ENCODE data around the gene WBP1L.
"Not testable (repeated sequence)": the region's sequence is repeated elsewhere in the genome, so short reads cannot be mapped to it uniquely, and the experiment has no call there.

WBP1L gene

DNA sequence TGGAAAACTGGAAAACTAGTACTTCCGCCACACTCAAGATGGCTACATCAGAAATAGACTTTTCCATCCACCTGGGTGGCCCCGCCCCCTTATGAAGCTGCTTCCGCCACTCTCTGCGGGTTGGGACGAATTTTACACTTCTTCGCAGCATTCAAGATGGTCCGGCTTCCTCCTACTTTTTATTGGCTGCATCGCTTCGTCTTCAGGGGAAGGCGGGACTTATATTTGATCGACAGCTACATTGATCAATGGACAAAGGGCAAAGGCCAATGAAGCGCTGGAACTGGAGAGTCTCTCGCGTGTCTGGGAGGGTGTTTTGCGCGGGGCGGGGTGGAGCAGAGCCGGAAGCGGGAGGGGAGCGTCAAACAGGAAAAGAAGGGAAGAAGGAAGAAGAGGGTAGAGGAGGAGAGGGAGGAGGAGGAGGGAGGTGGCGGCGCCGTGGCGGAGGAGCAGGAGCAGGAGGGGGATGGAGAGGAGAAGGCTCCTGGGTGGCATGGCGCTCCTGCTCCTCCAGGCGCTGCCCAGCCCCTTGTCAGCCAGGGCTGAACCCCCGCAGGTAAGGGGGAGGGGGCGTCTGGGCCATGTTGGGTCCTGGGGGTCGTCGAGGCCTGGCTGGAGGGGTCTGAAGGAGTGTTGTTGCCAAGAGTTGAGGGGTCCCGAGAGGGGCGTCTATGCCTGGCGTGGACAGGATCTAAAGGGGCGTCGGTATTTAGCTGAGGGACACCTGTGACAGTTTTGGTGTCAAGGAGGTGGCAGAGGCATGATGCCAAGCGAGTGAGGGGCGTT, at the start of gene WBP1L:
TSS of gene WBP1L (plus strand) at position 361 of the 786 bp plus-strand sequence. CDS start at position 467, 106 bp downstream.
- DNase-seq (ENCODE audit: low read depth), result peak; percentile 85

DNA sequence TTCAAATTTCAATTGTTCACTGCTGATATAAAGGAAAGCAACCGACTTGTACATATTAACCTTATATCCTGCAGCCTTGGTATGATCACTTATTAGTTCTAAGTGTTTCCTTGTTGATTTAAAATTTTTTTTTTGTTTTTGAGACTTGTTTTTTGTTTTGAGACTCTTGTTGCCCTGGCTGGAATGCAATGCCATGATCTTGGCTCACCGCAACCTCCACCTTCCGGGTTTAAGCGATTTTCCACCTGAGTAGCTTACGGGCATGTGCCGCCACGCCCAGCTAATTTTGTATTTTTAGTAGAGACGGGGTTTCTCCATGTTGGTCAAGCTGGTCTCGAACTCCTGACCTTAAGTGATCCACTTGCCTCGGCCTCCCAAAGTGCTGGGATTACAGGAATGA, 48.3 kb upstream of the WBP1L start:
- not testable (repeated sequence) for DNase-seq (ENCODE audit: low read depth)

DNA sequence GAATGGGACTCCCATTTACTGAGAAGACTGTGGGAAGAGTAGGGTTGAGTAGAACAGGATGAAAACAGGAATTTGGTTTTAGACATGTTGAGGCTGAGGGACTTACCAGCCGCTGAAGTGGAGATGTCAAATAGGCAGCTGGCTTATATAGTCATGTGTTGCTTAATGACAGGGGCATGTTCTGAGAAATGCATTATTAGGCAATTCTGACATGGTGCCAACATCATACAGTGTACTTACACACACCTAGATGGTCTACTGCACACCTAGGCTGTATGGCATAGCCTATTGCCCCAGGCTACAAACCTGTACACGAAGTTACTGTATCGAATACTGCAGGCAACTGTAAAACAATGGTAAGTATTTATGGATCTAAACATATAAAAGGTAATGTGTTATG, 47.0 kb upstream of the WBP1L start:
- DNase-seq (ENCODE audit: low read depth), result no peak

DNA sequence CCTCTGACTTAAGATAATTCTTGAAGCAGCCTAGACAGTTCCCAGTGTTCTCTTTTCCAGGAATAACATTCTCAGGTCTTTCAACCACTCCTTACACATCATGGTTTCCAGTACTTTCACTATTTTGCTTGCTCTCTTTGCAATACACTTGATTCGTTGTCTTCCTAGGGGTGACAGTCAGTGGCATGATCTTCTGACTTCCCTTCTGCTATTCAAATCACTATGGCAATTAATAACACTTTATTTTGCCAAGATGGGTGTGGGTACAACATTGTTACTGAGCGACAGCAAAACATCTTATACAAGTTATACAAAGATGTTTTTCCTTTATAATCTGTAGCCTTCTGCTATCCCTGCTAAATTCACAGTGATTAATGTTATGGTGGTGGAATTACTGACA, 44.9 kb upstream of the WBP1L start:
- no peak for DNase-seq (ENCODE audit: low read depth)

DNA sequence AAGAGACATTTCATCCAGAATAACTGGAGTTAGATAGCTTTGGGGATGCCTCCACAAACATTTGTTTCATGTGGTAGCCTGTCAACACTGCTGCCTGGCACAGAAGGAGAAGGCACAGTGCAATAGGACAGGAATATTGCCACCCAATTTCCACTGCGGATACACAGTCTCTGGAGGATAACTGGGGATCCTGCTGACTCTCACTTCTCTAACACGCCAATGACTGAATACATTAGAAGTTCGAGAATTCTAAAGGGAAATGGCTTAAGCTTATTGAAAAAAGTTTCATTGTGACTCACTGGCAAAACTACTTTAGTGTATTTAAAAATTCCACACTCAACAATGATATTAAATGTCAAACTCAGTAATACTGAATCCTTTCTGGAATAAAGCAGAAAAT, 42.5 kb upstream of the WBP1L start:
- no peak for DNase-seq (ENCODE audit: low read depth)

DNA sequence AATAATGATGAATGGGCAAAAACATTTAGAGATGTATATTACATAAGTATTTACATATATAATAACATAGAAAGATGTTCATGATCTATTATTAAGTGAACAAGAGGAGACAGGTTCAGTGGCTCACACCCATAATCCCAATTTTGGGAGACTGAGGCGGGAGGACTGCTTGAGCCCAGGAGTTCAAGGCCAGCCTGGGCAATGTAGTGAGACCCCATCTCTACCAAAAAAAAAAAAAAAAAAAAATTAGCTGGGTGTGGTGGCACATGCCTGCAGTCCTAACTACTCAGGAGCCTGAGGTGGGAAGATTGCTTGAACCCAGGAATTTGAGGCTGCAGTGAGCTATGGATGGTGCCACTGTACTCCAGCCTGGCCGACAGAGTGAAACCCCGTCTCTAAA, 42.0 kb upstream of the WBP1L start:
- DNase-seq (ENCODE audit: low read depth), result no peak

DNA sequence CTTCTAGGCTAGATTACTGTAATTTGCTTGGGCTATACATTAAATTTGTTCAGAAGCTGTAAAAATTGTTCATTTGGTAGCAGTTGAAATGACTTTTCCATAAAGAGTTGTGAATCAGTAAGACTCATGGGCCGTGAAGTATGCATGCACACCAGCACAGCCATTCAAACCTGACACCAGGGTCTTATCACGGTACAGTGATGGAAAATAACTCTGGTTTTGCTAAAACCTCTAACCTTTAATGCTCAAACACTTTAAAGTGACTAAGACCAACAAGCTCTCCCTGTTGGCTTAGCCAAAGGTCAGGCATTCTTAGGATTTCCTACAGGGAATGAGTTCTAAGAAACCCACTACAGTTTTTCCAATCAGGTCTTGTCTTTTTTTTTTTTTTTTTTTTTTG, 41.0 kb upstream of the WBP1L start:
- DNase-seq (ENCODE audit: low read depth), result no peak

DNA sequence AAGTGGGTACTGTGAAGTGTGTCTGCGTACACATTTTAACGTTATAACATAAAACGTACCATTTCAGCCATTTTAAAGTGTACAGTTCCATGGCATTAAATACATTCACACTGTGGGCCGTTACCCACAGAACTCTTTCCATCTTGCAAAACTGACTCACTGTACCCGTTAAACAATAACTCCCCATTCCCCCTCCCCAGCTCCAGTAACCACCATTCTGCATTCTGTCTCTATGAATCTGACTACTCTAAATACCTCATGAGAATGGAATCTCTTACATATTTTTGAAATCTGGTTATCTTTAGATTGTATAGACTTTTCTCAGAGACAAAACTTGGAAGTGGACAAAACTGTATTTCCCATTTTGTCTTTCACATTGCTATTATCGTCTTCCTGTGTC, 38.8 kb upstream of the WBP1L start:
- no peak for DNase-seq (ENCODE audit: low read depth)

DNA sequence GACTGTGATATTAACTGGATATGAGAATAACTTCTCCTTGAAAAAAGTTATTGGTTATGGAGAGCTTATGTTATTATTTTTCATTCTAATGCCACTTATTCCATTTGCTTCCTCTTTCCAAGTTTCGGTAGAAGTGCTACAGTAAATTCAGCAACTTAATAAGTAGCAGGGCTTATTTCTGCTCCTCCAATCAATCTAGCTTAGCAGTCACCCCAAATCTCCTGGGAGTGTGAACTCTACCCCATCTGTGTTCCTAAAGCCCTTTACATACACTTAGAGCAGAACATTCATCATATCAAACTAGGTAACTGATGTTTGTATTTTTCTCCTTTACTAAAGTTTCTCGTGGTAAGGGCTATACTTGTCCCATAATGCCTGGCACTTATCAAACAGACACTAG, 38.2 kb upstream of the WBP1L start:
- no peak for DNase-seq (ENCODE audit: low read depth)

DNA sequence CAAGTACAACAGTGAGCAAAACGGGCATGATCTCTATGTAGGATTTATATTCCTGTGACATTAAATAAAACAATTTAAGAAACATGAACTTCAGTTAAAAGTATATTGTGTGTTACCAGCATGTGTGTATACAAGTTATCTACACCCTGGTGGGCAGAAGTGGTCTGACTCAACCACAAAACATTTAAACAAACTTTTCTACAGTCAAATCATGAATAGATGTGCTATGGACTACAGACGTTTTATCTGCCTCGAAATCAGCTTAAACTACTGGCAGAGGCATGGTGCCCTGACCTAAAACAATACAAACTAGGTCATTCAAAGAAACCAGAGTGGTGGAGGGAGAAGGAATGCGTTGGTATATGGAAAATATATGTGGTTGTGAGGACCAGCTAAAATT, 33.1 kb upstream of the WBP1L start:
- no peak for DNase-seq (ENCODE audit: low read depth)

DNA sequence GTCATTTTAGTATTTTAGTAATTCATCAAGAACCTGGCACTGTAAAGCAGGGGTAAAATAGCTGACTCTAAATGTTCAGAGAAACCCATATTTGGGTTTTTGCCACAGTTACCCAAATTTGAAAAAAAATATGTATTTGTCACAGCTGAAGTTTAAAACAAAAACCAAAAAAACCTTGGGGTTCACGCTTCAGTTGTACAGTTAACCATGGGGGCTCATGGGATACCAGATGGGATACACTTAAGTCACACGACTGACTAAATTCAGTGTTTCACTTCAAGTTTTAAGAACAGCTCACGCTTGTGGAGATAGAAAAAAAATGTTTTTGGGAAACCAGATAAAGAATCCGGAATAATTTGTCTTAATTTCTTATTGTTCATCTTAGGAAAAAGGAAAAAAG, 31.7 kb upstream of the WBP1L start:
- no peak for DNase-seq (ENCODE audit: low read depth)

DNA sequence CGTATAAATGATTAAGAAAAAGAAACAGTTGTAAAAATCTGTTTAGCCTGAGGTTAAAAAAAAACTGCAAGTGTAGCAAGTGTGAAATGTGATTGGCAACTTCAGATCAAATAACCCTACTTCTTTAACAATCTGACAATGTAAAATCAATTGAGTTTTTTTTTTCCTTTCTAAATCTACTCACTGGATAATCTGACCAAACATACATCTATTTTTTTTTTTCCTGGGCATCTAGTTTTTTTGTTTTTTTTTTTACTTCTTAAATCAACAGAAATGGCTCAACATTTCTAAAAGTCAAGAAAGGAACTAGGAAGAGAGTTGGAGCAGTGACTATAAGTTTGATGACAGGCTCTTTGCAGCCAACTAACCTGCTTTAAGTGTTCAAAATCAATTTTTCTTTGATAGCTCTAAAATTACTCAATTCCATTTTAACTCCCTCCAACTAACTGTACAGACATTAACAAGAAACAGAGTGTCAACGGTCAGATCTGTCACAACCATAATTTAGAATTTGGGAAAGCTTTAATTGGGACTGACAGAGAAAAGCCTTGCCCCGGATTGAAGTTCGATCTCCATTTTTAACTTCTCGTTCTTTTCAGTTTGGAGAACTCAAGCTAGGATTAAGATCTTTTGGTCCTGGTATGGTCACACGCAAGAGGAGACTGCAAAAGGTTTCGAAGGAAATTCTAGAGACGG, 30.8 kb upstream of the WBP1L start:
- no peak for DNase-seq (ENCODE audit: low read depth)

DNA sequence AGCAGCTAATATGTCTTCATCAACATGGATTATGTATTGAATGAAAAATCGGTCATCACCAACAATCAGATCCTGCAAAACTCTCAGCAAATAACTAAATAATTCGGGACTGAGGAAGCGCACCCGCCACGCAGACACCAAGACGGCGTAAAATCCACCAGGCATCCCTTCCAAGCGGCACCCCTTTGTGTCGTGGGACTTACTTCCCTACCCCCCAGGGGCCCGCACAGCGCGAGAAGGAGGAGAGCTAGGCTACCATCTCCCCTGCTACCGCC, 30.3 kb upstream of the WBP1L start:
- no peak for DNase-seq (ENCODE audit: low read depth)

DNA sequence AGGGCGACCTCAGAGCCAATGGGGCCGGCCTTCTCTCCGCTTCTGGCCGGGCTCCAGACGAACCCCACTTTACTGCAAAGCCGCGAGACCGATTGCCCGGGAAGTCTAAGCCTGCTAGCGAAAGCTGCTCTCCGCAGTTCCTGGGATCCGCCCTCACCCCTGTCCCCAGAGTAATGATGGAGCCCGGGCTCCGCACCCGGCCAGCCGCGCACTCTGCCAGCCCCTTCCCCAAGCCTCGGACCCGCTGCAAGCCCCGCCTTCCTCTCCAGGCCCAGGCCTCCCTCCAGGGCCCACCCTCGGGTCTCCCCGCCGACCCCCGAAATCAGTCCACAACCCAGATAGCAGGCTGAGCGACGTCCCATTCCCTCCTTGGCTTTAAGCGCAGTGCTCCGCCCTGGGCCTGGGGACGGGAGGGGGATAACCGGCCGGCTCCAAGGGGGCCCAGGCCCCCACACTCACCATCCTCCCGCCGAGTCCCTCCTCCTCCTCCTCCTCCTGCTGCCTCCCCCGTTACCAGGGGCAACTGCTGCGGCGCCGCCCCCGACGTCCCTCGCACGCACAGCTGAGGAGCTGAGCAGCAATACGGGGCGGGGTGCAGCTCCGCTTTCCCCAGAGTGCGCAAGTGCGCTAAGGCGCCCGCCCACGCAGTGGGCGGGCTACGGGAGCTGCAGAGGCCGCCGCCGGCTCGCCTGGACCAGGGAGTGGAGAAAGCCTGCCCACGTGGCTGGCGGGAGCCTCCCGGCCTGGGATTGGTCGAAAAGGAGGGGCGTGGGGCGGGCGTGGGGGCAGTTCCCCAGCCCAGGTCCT, 29.7 kb upstream of the WBP1L start, which contains the start of gene ARL3:
TSS of gene ARL3 (minus strand) at position 584 of the 807 bp plus-strand sequence. CDS start at position 462, 122 bp downstream.
- peak; percentile 93 for DNase-seq (ENCODE audit: low read depth)

DNA sequence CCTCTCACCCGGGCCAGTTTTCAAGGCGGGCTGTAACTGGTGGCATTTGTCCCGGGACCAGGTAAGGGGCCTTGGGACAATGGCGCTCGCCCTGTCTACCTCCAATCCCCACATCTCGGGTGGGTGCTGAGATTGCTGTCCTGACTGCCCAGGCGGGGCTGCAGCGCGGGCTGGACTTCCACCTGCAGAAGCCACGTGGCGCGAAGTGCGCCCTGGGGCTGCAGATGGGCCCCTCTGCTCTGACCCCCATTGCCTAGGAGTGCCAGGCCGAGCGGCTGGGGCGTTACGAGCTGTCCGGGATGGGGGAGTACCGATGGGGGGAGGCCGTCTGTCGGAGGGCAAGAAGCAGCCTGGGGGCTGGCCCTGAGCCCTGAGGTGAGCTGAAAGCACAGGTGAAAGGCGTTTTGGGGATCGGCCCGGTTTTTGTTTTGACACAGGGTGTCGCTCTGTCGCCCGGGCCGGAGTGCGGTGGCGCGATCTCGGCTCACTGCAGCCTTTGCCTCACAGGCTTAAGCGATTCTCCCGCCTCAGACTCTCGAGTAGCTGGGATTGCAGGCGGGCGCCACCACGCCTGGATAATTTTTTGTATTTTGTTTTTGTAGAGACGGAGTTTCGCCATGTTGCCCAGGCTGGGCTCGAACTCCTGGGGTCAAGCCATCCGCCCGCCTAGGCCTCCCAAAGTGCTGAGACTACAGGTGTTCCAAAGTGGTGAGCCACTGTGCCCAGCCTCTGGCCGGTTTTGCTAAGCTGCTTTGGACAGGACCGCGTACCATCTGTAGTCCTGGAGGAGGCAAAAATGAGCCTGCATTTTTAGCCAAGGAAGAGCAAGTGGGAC, 28.9 kb upstream of the WBP1L start, which contains the start of gene SFXN2:
TSS of gene SFXN2 (plus strand) at position 16 of the 835 bp plus-strand sequence. CDS start 12,001 bp downstream, outside the sequence.
- no peak for DNase-seq (ENCODE audit: low read depth)

DNA sequence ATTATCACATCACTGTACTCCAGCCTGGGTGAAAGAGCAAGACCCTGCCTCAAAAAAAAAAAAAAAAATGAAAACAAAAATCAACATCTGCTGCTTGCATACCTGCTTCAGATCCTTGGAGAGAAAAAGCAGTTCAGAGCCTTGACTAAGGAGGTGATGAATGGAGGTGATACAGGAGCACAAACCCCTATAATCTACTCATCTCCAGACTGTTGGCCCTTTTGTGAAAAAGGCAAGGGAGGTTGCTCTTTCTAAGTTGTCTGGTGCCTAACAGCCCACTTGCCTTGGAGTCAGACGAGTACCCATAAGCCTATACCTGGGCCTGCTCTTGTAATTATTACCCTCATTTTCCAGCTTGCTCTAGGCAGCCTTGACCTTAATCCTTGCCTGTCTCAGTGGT, 27.9 kb upstream of the WBP1L start:
- no peak for DNase-seq (ENCODE audit: low read depth)

DNA sequence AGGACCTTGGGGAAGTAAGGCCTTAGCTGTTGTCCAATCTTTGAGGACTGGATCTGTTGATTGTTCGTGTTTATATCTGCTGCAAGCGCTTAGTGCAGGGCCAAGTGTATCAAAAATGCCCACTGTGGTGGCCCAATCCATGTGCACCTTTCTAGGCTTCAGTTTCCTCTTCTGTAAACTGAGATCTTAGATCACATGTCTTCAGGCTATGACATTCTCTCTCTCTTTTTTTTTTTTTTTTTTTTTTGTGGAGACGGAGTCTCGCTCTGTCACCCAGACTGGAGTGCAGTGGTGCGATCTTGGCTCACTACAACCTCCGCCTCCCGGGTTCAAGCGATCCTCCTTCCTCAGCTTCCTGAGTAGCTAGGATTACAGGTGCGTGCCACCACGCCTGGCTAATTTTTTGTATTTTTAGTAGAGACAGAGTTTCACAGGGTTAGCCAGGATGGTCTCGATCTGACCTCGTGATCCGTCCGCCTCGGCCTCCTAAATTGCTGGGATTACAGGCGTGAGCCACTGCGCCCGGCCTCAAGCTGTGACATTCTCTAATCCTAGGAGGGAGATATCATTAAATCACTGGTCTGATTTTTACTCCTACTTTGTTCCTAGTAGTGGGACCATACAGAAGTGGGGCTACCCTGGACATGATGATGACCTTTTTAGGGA, 26.7 kb upstream of the WBP1L start:
- DNase-seq (ENCODE audit: low read depth), result not testable (repeated sequence)

DNA sequence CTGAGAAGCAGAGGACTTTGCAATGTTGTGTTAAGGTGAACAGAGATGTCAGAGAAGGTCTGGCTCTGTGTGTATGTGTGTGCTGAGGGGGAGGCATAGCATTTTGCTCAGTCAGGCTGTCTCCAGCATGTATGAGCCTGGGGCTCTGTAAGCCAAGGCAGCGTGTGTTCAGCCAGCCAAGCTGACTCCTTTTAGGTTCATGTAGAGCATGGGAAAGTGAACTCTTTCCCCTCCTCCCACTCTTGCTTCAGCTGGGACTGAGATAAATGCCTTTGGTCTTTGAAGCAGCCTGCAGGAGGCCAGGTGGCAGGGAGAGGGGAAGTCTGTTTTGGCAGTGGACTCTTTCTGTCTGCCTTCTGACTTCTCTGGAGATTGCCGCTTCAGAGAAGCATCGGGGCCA, 25.5 kb upstream of the WBP1L start:
- DNase-seq (ENCODE audit: low read depth), result no peak

DNA sequence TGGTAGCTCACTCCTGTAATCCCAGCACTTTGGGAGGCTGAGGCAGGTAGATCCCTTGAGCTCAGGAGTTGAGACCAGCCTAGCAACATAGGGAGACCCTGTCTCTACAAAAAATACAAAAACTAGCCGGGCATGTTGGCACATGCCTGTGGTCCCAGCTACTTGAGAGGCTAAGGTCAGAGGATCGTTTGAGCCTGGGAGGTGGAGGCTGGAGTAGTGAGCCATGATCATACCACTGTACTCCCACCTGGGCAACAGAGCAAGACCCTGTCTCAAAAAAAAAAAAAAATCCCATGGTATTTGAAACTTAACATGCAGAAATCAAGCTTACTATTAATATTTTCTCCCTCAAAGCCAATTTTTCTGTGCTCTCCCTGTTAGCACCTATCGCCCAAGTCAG, 23.4 kb upstream of the WBP1L start:
- DNase-seq (ENCODE audit: low read depth), result no peak

DNA sequence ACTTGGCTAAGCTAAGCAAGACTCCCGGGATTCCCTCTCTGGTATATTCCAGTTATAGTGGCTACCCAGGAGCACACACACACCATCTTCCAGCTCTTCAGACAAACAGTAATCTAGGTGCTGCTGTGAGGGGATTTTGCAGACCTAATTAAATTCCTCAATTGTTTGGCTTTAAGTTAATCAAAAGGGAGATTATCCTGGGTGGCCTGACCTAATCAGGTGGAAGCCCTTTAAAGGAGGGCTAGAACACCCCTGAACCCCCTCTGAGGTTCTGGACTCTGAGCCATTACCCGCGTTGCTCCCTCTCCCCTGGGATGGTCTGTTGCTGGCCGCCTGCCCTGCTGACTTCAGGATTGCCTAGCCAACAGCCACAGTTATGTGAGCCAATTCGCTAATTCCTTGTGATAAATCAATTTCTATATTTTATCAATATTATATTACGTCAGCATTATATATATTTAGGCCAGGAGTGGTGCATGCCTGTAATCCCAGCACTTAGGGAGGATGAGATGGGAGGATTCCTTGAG, 22.9 kb upstream of the WBP1L start:
- no peak for DNase-seq (ENCODE audit: low read depth)

DNA sequence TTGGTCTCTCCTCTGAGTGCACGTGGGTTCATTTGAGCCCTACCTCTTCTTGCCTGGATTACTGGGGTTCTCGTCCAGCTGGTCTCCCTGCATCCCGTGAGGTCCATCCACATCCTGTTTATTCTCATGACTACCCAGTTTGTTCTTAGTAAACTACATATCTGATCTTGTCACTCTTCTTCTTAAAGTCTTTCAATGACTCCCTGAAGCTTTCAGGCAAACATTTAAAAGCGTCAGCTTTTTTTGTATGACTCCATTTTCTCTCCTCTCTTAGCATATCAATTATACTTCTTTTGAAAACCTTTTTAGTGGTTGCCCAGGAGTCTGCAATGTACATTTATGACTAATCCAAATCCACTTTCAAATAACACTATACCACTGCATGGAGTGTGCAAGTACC, 21.8 kb upstream of the WBP1L start:
- DNase-seq (ENCODE audit: low read depth), result no peak

Data from stimulated activated CD8-positive, alpha-beta memory T cell treated with anti-CD3 and anti-CD28 coated beads, Interleukin-12 subunit alpha, Interleukin-12 subunit beta, amount 100 ng/mL, for 4 hours (primary cell).